Testis (tissue), 3 donors: ENCODE results near the gene KIRREL1. TPM values are rescaled to one million over a fixed set of nuclear protein-coding genes. Genes with fewer than 3 reads are reported as not detected.
A peak's percentile ranks its signal among the peaks of the same experiment; 100 is the strongest.

Experiments
- DNase-seq: peaks from one replicate; pipeline ENCODE4 v3.0.0-alpha.2; 2019
- H3K27ac ChIP-seq, 2 donors: fragments of 200-600 bp; sonication (generic); one replicate each; pipeline ENCODE4 v1.5.1; 2019
- H3K27me3 ChIP-seq: fragments of 200-600 bp; sonication (generic); one replicate; pipeline ENCODE4 v1.5.1; 2019
- H3K36me3 ChIP-seq: fragments of 200-600 bp; sonication (generic); one replicate; pipeline ENCODE4 v1.5.1; 2017; ENCODE audit warnings: low read depth; ENCODE audit errors: missing control alignments
- H3K4me1 ChIP-seq: fragments of 200-600 bp; sonication (generic); one replicate; pipeline ENCODE4 v1.5.1; 2019
- H3K4me3 ChIP-seq, 2 donors: fragments of 200-600 bp; sonication (generic); one replicate each; pipeline ENCODE4 v1.5.1; 2017 to 2019
- H3K9me3 ChIP-seq: fragments of 200-600 bp; sonication (generic); one replicate; pipeline ENCODE4 v1.5.1; 2017
- CTCF ChIP-seq, 3 experiments: fragments of 450-650 bp in 2 of 3; fragments of 200-600 bp in 1 of 3; sonication (generic) in 1 of 3; IDR thresholded peaks; one replicate each; pipeline ENCODE4 v1.5.1; 2016 to 2019; ENCODE audit warnings: antibody characterized with exemption in 3 of 3, mild to moderate bottlenecking in 2 of 3, moderate library complexity in 1 of 3
- POLR2A ChIP-seq: fragments of 450-650 bp; IDR thresholded peaks from one replicate; pipeline ENCODE4 v1.6.1; 2017; ENCODE audit warnings: antibody characterized with exemption, mild to moderate bottlenecking, moderate library complexity
- WGBS, 2 donors: methylation state at CpG; one replicate each; pipeline ENCODE4 v1.1.5; 2018; 5-methylcytosine and 5-hydroxymethylcytosine counted together
- intact Hi-C: fragments of 100-400 bp; cut with DNase I; formaldehyde crosslinking; loops from one replicate; pipeline ENCODE4 v1.15.1; 2023; ENCODE audit warnings: low total_unique reads
- polyA plus RNA-seq: library from polyadenylated mRNA; stranded (reverse); fragments of 350-450 nt; fragmentation: Illumina TruSeq; extraction: RNeasy Lipid Tissue Mini Kit (QIAGEN cat#74804); gene quantifications from one replicate; pipeline ENCODE4 v1.2.3, GENCODE V29; 2014; ENCODE audit warnings: low read depth, low replicate concordance; ENCODE audit not compliant: insufficient read depth
- total RNA-seq, 2 donors: library from RNA; depleted of rRNA; stranded (reverse); fragments of >200 nt; gene quantifications; one replicate each; pipeline ENCODE4 v1.2.3, GENCODE V29; 2016

Gene KIRREL1
- total and polyA plus RNA-seq, 3 donors from 2014 or later = 15.5 to 31.9 (median 19.9) TPM

GRCh38 chr1:158146165-158146564 is 152.7 kb downstream of the KIRREL1 start:
- WGBS, 2 donors = 79 to 82% methylated on average over 6 of the region's 6 CpGs
- intact Hi-C loops = no loop called here
- no peak overlapping the region for H3K27ac ChIP-seq
- H3K4me1 ChIP-seq = peaks cover 17% of the 10 kb centered on the region
- no peak for TF ChIP-seq POLR2A
- no peak for TF ChIP-seq CTCF (IDR thresholded peaks at IDR 0.05)
- no peak for DNase-seq
- H3K36me3 ChIP-seq = no peaks in the 10 kb centered on the region
- H3K9me3 ChIP-seq = no peaks in the 10 kb centered on the region
- H3K27me3 ChIP-seq = no peaks in the 10 kb centered on the region
- no peak overlapping the region for H3K4me3 ChIP-seq

DNA sequence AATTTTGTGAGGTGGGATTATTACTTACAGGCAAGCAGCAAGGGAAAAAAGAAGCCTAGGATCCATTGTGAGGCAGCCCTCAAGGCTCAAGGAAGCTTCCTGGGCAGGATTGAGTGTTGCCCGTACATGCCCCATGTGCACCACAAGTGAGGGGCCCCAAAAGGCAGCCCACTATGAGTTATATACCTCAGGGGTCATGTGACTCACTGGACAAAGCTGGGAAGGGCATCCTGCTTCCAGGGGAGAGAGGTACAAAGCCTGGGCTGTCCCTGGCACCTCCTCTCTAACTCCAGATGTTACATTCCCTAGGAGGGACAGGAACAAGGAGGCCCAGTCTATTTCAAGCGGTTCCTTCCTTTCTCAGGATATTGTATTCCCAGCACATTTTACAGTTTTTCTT is 153.3 kb downstream of the KIRREL1 start:
- Histone ChIP-seq H3K4me3 (no peak overlapping the region), H3K4me1 (peaks cover 17% of the 10 kb centered on the region), H3K36me3 (no peaks in the 10 kb centered on the region), H3K27me3 (no peaks in the 10 kb centered on the region), H3K9me3 (no peaks in the 10 kb centered on the region), H3K27ac (no peak overlapping the region)
- intact Hi-C loops = no loop called here
- WGBS, 2 donors = 73 to 80% methylated on average over 2 of the region's 2 CpGs
- no peak for TF ChIP-seq POLR2A
- DNase-seq = no peak

DNA sequence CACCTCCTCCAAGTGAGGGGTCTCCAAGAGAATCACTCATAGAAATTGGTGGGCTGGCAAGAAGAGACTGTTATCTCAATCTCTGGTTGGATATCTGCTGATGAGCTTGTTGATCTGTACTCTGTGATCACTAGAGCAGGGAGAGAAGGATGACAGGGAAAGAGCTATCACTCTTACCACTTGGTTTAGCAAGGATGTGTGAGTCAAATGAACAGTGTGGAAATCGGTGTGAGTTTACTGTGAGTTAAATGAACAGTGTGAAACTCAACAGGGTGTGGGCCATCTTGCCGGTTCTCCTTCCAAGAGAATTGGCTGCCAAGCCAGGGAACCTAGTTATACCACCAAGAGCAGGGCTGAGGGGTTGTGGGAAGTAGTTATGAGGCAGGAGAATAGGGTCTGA is 154.0 kb downstream of the KIRREL1 start:
- TF ChIP-seq POLR2A (no peak), CTCF (IDR thresholded peaks at IDR 0.05) (no peak)
- peaks cover 17% of the 10 kb centered on the region for H3K4me1 ChIP-seq
- H3K36me3 ChIP-seq = no peaks in the 10 kb centered on the region
- 30 to 32% methylated on average over 2 of the region's 2 CpGs for WGBS, 2 donors
- no peak overlapping the region for H3K4me3 ChIP-seq
- H3K9me3 ChIP-seq = no peaks in the 10 kb centered on the region
- H3K27ac ChIP-seq = peak overlapping the region in 1 of 2 donors; percentile 18
- intact Hi-C loops = no loop called here
- no peaks in the 10 kb centered on the region for H3K27me3 ChIP-seq
- no peak for DNase-seq

- no peaks in the 10 kb centered on the region for H3K9me3 ChIP-seq
- H3K36me3 ChIP-seq = no peaks in the 10 kb centered on the region
- no peak for DNase-seq
- H3K4me1 ChIP-seq = peaks cover 17% of the 10 kb centered on the region
- no peak for TF ChIP-seq POLR2A
- TF ChIP-seq CTCF (IDR thresholded peaks at IDR 0.05) = no peak
- H3K27ac ChIP-seq = no peak overlapping the region
- no peak overlapping the region for H3K4me3 ChIP-seq
- intact Hi-C loops = no loop called here
- 54 to 57% methylated on average over 3 of the region's 3 CpGs for WGBS, 2 donors
- no peaks in the 10 kb centered on the region for H3K27me3 ChIP-seq
Measured at GRCh38 chr1:158147869-158148268, 154.4 kb downstream of the KIRREL1 start.

DNA sequence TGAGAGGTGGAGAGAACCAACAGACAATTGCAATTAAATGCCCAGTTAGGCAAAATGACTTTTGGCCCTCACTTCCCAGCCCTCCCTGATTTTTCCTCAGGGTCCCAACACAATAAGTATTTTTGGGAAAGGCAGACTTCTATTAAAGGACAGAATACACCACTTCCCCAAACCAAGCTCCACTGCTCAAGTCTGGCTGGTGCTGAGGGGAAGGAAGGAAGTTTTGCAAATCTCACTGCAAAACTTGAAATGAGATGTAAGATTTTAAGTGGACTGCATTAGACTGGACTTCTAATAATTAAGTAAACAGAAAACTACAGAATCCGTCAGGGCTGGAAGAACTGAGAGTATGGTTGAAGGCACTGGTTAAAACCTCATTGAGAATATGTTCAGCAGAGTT is 155.0 kb downstream of the KIRREL1 start:
- Histone ChIP-seq H3K4me3 (no peak overlapping the region), H3K9me3 (no peaks in the 10 kb centered on the region), H3K27me3 (no peaks in the 10 kb centered on the region), H3K4me1 (peaks cover 17% of the 10 kb centered on the region), H3K27ac (no peak overlapping the region), H3K36me3 (no peaks in the 10 kb centered on the region)
- TF ChIP-seq CTCF (IDR thresholded peaks at IDR 0.05) (no peak), POLR2A (no peak)
- intact Hi-C loops = no loop called here
- 64 to 75% methylated on average over 1 of the region's 1 CpG for WGBS, 2 donors
- no peak for DNase-seq
